ENCODE results near the gene ROBO1. TPM values are rescaled to one million over a fixed set of nuclear protein-coding genes. Genes with fewer than 3 reads are reported as not detected.

The ROBO1 gene
- total and polyA plus RNA-seq, 2 of the 8 experiments (the other 6 are each of a cell fraction or from before 2014, with no cell fraction given), result 51.4 to 91.0 TPM

GRCh38 chr3:79009861-79010260 is 757.9 kb downstream of the ROBO1 start (continued):
- TF ChIP-seq NRF1 (IDR thresholded peaks at IDR 0.05; ENCODE audit: low read depth, low read length) (no peak), HDAC6 (IDR thresholded peaks at IDR 0.05; ENCODE audit: low read depth, low read length) (no peak), YY1 (IDR thresholded peaks at IDR 0.05; ENCODE audit: low read depth, low read length) (no peak), CHD2 (IDR thresholded peaks at IDR 0.05; ENCODE audit: low read length) (no peak)
